ENCODE data around the gene CADM3.

DNA sequence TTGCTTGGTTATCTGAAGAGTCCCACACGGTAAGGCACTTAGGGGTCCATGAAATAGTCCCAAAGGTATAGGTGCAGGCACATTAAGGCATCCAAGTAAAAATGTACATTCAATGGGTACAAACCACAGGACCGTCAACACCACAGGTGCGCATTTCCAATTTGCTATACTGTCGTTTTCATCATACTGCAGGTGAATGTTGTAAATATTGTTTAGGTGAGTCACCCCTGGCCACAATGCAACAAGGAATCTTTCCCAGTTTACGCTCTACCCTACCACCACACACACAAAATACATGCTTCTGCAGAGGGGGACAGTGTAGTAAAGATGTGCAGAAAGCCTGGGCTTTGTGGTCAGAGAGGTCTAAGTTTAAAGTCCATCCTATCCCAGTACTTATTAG, 13.7 kb downstream of the CADM3 start:
- TF ChIP-seq, protein P1, sequence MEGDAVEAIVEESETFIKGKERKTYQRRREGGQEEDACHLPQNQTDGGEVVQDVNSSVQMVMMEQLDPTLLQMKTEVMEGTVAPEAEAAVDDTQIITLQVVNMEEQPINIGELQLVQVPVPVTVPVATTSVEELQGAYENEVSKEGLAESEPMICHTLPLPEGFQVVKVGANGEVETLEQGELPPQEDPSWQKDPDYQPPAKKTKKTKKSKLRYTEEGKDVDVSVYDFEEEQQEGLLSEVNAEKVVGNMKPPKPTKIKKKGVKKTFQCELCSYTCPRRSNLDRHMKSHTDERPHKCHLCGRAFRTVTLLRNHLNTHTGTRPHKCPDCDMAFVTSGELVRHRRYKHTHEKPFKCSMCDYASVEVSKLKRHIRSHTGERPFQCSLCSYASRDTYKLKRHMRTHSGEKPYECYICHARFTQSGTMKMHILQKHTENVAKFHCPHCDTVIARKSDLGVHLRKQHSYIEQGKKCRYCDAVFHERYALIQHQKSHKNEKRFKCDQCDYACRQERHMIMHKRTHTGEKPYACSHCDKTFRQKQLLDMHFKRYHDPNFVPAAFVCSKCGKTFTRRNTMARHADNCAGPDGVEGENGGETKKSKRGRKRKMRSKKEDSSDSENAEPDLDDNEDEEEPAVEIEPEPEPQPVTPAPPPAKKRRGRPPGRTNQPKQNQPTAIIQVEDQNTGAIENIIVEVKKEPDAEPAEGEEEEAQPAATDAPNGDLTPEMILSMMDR (IDR thresholded peaks at IDR 0.05) = no peak
- no peak for TF ChIP-seq POLR2AphosphoS5 (IDR thresholded peaks at IDR 0.05)
